Activated CD4-positive, alpha-beta T cell treated with anti-CD3 and anti-CD28 coated beads for 48 hours (primary cell): ENCODE measurements around the gene NAALADL1.

Experiments
- DNase-seq: peaks from one replicate; pipeline ENCODE4 v3.0.0-alpha.2; 2020

The NAALADL1 gene, protein sequence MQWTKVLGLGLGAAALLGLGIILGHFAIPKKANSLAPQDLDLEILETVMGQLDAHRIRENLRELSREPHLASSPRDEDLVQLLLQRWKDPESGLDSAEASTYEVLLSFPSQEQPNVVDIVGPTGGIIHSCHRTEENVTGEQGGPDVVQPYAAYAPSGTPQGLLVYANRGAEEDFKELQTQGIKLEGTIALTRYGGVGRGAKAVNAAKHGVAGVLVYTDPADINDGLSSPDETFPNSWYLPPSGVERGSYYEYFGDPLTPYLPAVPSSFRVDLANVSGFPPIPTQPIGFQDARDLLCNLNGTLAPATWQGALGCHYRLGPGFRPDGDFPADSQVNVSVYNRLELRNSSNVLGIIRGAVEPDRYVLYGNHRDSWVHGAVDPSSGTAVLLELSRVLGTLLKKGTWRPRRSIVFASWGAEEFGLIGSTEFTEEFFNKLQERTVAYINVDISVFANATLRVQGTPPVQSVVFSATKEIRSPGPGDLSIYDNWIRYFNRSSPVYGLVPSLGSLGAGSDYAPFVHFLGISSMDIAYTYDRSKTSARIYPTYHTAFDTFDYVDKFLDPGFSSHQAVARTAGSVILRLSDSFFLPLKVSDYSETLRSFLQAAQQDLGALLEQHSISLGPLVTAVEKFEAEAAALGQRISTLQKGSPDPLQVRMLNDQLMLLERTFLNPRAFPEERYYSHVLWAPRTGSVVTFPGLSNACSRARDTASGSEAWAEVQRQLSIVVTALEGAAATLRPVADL

DNA sequence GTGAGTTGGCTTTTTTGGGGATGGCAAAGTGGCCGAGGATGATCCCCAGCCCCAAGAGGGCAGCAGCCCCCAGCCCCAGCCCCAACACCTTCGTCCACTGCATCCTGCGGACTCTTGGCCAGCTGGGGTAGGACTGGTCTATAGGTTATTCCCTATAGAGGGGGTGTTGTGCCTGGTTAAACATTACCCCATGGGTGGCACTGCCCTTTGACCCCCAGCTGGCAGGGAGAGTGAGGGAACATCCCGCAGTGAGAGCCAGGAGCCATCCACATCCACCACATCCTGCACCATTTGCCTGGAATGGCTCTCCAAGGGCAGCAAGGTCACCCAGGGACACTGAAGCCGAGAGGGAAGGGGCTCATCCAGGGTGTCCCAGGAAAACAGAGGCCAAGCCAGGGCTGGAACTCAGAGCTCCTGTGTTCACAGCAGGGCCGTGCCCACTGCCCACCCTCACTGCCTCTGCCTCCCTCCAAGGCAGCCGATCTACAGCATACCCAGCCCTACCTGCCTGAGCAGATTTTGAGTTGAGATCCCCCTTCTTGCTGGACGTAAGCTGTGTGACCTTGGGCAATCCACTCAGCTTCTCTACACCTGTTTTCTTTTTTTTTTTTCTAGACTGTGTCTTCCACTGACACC, at the start of gene NAALADL1:
Gene NAALADL1, minus strand, starts transcription at position 135 of the 636 bp plus-strand sequence. Its CDS starts 32 bp downstream, at position 103.
- DNase-seq, result no peak

DNA sequence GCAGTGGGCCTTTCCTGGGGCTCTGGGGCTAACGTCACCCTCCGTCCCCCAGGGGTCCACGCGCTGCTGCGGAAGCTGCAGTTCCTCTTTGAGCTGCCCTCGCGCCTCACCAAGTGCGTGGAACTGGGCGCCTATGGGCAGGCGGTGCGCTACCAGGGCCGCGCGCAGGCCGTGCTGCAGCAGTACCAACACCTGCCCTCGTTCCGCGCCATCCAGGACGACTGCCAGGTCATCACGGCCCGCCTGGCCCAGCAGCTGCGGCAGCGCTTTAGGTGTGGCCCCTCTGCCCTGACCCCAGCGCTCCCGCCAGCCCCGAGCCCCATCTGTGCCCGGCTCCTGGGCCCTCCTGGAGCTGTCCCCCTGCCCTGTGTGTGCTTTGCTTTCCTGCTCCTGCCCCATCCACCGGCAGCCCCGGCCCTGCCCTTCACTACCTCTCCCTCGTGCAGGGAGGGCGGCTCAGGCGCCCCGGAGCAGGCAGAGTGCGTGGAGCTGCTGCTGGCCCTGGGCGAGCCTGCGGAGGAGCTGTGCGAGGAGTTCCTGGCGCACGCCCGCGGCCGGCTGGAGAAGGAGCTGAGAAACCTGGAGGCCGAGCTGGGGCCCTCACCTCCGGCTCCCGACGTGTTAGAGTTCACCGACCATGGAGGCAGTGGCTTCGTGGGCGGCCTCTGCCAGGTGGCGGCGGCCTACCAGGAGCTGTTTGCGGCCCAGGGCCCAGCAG, 49.6 kb upstream of the NAALADL1 start:
- DNase-seq, result no peak

DNA sequence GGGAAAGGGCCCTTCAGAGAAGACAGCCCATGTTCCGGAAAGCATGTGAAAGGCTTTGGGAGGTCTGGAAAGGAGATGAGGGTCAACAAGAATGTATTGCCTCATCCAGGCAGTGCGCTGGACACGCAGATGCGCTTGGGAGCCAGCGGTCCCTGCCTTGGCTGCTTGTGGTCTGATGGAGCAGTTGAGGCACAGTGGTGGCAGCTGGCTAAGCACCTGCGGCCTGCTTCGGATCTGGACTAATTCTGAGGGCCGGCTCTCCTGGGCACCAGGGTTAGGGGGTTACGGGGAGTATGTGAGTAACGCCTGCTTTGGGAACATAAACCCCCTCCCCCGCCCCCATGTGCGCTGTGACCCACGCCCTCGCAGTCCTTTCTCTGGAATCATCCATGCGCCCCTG, 48.7 kb upstream of the NAALADL1 start:
- no peak for DNase-seq

DNA sequence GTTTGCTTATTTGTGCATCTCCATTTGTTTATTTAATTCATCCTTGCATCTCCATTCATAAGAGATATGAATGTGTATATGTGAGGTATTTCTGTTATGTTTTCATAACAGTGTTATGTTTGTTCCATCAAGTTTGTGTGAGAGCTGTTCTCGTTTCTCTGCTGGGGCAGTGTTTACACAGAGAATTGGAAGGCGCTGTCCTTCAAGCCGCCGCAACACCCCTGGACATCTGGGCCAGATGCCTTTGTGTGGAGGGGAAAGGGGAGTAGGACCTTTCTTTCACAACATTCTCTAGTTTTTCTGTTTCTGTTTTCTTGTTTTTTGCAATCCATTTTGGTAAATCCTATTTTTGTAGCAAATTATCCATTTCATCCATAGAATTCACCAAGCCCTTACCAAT, 46.3 kb upstream of the NAALADL1 start:
- no peak for DNase-seq

DNA sequence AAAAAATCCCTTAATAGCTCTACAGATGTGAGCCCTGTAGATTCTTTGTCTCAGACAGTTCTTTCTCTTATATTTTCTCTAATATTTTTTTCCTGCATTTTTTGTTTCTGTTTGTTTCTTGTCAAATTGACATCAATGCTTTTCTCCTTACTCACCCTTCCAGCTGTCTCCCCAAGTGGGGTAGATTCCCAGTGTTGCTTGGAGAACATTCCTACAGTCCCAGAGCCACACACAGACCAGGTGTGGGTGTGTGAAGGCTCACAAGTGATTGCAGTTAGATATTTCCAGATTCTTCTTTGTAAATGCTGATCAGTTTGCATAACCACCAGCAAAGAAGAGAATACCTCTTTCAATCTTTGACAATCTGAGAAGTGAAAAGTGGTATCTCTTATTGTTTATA, 45.1 kb upstream of the NAALADL1 start:
- DNase-seq, result no peak

DNA sequence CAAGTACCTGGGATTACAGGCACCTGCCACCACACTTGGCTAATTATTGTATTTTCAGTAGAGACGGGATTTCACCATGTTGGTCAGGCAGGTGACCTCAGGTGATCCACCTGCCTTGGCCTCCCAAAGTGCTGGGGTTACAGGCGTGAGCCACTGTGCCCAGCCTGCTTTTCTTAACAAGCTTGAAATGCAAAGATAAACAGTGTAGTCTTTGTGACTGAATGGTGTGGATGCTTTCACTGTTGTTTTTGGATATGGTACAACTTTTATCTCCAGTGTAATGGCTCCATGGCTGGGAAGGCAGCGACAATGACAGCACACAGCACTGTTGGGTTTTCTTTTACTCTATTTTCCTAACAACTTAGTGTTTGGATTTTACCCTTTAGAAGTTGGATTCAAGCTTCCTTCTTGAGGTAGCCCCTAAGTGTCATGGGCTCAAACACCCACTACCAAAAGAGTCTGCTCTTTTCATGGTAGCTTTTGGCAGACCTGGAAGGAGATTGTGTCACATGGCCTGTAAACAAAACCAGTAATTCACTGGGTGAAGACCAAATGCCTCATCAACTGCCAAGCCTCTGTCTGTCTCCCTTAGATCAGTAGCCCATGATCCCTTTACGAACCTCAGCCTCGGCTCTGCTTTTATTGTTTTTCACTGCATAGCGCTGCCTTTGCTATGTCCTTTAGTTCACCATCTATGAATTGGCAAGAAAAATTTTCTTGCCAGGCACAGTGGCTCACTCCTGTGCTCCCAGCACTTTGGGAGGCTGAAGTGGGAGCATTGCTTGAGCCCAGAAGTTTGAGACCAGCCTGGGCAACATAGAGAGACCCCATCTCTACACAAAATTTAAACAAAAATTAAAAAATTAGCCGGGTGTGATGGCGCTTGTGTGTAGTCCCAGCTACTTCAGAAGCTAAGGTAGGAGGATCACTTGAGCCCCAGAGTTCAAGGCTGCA, 44.1 kb upstream of the NAALADL1 start:
- no peak for DNase-seq

DNA sequence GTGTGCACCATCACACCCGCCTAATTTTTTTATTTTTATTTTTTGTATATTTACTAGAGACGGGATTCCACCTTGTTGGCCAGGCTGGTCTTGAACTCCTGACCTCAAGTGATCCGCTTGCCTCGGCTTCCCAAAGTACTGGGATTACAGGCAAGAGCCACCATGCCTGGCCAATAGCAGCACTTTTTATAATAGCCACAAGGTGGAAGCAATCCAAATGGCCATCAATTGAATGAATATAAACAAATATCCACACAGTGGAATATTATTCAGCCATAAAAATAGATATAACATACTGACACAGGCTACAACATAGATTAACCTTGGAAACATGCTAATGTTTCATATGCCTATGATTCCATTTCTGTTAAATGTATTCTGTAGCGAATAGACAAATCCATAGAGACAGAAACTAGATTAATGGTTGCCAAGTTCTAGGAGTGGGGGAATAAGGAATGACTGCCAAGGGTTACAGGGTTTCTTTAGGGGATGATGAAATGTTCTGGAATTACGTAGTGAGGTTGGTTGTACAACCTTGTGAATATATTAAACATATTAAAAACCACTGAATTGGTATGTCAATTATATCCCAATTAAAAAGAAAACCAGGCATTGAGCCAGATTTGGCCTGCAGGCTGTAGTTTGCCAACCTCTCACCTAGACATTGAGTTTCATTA, 42.5 kb upstream of the NAALADL1 start:
- no peak for DNase-seq

DNA sequence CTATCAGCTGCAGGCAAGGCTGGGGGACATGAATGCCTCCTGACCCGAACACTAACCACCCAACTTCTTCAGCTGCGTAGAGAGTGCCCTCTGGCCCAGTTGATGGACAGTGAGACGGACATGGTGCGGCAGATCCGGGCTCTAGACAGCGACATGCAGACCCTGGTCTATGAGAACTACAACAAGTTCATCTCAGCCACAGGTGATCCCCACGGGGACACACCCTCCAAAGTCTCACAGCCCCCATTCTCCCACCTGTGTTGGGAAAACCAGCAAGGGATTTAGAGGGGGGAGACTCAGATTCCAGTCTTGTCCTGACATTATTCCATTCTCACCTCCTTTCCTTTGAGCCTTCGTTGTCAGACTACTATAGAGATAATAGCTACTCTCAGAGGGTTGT, 38.6 kb upstream of the NAALADL1 start:
- no peak for DNase-seq

DNA sequence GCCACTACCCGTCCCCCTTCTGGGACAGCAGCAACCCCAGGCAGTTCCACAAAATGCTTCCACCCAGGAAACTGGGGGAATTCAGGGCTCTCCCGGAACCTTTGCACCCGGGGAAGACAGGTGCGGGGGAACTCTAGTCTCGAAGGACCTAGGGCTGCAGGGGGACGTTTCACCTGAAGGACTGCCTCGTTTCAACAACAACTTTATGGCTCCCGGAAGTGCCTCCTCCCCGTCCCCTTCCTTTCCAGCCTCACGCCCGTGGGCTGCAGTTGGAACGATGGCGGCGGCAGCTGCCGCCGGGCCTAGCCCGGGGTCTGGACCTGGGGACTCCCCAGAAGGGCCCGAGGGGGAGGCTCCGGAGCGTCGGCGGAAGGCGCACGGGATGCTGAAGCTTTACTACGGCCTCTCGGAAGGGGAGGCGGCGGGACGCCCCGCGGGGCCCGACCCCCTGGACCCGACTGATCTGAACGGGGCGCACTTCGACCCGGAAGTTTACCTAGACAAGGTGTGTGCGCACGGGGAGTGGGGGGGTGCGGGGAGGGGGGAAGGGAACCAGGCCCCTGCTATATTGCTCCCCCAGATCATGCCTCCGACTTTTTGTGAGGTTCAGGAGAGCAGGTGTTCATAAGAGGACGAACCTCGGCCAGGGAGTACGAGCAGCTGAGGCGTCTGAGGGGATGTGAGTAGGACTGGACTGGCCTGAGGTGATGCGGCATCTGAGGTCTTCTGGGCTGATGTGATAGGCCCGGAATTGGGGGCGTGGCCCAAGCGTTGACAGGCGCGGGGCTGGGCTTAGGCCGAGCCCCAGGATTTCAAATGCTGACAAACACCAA, 37.8 kb upstream of the NAALADL1 start, which contains the start of gene VPS51:
Gene VPS51, plus strand, starts transcription at position 241 of the 833 bp plus-strand sequence. Its CDS starts 37 bp downstream, at position 278.
- DNase-seq, result peak; percentile 91

DNA sequence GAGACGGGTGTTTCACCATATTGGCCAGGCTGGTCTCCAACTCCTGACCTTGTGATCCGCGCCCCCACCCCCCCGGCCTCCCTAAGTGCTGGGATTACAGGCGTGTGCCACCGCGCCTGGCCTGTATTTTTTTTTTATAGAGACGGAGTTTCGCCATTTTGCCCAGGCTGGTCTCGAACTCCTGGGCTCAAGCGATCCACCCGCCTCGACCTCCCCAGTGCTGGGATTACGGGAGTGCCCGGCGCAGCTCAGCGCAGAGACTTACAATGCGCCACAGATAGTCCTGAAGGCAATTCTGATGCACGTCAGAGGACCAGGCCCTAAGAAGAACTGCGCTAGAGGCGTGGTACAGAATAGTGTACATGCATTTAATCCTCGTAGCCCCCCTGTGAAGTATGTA, 37.1 kb upstream of the NAALADL1 start:
- DNase-seq, result no peak

DNA sequence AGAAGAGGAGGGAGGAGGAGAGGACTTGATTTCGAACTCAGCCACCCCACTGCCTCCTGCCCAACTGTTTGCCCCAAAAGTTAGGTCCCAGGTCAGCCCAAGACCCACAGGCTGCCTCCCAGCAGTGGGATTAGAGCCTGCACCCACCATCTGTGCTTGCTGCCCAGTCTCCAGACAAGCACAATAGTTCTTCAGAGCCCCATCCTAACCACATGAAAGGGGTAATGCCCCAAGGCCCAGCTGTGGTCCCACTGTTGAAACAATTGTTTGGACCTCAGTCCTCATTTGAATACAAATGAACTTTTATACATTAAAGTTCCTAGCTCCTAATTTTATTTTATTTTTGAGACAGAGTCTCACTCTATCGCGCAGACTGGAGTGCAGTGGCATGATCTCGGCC, 32.3 kb upstream of the NAALADL1 start:
- DNase-seq, result no peak

DNA sequence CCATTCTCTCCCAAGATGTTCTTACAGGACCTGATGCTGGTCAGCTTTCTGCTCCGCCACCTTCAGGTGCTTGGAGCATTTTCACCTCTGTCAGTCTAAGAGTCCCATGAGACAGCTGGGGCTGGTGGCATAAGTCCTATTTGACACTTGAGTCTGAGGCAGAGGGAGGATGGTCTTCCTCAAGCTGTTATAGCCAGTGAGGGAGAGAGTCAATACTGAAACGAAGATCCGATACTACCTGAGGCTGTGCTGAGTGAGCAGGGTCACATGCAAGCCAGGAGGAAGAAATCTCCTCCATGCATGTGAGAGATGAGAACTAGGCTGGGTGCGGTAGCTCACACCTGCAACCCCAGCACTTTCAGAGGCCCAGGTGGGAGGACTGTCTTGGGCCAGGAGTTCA, 31.3 kb upstream of the NAALADL1 start:
- DNase-seq, result no peak

DNA sequence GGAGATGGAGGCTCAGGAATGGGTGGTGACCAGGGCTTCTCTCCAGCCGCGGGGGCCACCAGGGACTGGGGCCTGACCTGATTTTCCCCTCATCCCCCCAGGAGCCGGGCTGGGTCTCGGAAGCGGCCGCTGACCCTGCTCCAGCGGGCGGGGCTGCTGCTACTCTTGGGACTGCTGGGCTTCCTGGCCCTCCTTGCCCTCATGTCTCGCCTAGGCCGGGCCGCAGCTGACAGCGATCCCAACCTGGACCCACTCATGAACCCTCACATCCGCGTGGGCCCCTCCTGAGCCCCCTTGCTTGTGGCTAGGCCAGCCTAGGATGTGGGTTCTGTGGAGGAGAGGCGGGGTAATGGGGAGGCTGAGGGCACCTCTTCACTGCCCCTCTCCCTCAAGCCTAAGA, 29.5 kb upstream of the NAALADL1 start:
- DNase-seq, result no peak

DNA sequence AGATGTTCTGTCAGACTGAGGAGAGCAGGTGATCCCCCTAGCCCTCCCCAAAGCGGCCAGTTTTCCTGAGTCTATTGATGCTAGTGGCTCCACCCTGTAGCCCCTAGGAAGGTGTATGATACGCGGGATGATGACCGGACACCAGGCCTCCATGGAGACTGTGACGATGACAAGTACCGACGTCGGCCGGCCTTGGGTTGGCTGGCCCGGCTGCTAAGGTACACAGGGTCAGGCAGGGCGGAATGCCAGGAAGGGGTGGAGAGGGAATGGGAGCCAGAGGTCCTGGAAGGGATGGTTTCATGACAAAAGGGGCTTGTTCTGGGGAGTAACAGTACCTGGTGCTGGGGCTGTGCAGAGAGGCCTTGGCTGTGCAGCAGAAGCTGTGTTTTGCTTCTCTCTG, 28.9 kb upstream of the NAALADL1 start:
- no peak for DNase-seq

DNA sequence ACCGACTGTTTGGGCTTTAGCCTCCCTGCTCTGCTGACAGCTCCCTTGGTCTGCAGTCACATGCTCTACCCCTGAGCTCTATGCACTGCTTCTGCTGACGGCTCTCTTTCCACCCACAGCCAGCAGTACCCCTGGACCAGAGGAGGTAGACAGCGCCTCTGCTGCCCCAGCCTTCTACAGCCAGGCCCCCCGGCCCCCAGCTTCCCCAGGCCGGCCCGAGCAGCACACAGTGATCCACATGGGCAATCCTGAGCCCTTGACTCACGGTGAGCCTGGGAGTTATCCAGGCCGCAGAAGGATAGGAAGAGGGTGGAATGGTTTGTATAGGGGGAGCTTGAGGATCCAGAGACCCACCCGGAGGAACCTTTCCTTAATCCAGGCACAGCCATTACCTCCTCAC, 28.5 kb upstream of the NAALADL1 start:
- DNase-seq, result no peak

DNA sequence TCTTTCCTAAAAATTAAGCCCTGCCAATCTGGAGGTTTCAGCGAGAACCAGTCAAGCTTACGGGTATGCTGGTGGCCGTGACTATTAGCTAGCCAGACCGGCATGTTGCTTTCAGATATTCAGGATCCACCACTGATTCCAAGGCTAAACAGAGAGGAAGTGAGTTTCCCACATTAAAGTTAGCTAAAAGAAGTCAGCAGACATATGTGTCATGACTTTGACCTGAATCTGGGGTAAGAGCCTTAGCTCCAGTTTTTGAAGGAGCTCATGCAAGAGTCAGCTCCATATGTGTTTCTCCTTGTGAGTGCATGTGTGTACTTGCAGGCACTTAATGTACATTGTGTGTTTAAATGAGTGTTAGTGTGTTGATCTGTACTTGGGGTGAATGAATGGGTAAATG, 27.1 kb upstream of the NAALADL1 start:
- no peak for DNase-seq

DNA sequence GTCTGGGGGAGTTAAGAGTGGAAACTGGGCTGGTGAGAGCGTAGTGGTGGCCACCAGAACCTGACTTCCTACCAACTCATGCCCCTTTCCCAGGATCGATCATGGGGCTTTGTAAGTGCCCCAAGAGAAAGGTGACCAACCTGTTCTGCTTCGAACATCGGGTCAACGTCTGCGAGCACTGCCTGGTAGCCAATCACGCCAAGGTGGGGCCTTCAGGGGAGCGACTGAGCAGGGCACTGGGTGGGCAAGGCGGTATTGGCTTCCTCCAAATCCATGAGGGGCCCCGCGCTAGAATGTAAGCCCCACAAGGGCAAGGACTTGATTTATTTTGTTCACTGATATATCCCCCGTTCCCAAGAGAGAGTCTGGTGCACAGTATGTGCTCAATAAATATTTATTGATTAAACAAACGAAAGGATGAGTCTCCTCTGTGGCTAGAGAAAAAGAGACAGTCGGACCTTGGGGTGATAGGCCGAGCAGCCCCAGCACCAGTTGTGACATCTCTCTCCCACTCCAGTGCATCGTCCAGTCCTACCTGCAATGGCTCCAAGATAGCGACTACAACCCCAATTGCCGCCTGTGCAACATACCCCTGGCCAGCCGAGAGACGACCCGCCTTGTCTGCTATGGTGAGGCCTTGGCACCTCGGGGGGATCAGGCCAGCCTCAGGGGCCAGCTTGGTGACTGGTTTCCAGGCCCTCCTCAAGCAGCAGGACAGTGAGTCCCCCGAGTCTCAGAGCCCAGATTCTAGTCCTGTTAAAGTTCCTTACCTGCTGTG, 26.4 kb upstream of the NAALADL1 start:
- DNase-seq, result no peak

DNA sequence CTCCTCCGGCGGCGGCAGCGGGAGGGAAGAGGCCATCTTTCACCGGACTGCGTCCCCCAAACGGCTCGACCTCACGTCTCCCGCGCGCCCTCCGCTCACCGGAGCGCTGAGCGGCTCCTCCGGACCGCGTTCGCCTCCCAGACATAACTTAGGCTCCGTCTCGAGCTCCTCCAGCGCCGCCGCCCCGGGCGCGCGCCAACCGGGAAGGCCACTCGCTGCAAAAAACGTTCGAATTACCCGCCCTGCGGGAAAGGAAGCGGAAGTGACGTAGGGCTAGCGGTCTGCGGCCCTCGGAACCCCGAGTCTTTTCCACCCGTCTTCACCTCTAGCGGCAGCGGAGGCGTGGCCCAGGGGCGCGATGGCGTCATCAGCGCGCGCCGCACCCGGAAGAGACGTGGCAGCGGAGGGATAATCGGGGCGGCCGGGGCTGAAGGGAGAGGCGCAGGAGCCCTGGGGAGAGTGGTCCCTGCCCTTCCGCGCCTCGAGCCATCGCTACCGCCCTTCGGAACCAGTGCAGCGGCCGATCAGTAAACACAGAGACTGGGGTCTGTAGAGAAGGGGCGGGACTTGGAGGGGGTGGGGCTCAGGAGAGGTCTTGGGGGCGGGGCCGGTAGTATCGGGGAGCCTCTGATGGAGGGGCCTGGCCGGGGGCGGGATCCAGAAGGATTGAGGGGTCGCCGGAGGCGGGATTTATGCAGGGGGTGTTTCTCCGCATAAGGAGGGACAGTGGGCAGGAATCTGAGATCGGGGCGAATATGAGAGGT, 25.7 kb upstream of the NAALADL1 start, which contains the start of the genes CDCA5 and ZFPL1:
Gene CDCA5, minus strand, starts transcription at position 207 of the 764 bp plus-strand sequence. Its CDS starts 62 bp downstream, at position 145.
Gene ZFPL1, plus strand, starts transcription at position 389 of the 764 bp plus-strand sequence. CDS start 477 bp downstream, outside the sequence.
- DNase-seq, result peak; percentile 97
